GM12891 (cell line): Measurements from ENCODE around the gene UBE2D1.

Source experiments
- DNase-seq: peaks from one replicate; pipeline ENCODE4 v3.0.0; 2011; ENCODE audit warnings: low spot score; ENCODE audit not compliant: insufficient read length
- FAIRE-seq: peaks from 2 replicates; lab custom pipeline; 2011; peaks lifted over from hg19 to GRCh38; lab: Jason Lieb, UNC
- PAX5 ChIP-seq: IDR thresholded peaks from 2 replicates; pipeline ENCODE4 v1.6.1; 2011; ENCODE audit warnings: low read length, moderate library complexity, mild to moderate bottlenecking; ENCODE audit not compliant: insufficient read depth, severe bottlenecking
- POLR2A ChIP-seq: IDR thresholded peaks from 2 replicates; pipeline ENCODE4 v1.6.1; 2011; ENCODE audit warnings: low read depth, low read length, control low read depth
- POLR2AphosphoS5 ChIP-seq: IDR thresholded peaks from 2 replicates; pipeline ENCODE4 v1.6.1; 2011; ENCODE audit warnings: low read depth, low read length, control low read depth
- POU2F2 ChIP-seq: IDR thresholded peaks from 2 replicates; pipeline ENCODE4 v1.6.1; 2011; ENCODE audit warnings: low read depth, mild to moderate bottlenecking, control low read depth, low read length, moderate library complexity
- SPI1 ChIP-seq: IDR thresholded peaks from 2 replicates; pipeline ENCODE4 v1.6.1; 2011; ENCODE audit warnings: low read depth, low read length, control low read depth
- TAF1 ChIP-seq: IDR thresholded peaks from 2 replicates; pipeline ENCODE4 v1.6.1; 2011; ENCODE audit warnings: low read depth, low read length, control low read depth

The UBE2D1 gene

GRCh38 chr10:58335306-58336005 is 650 bp downstream of the UBE2D1 start:
- DNase-seq = no peak
- FAIRE-seq = peak; percentile 74
- TF ChIP-seq POLR2A (no peak), SPI1 (no peak), PAX5 (no peak), POU2F2 (no peak), POLR2AphosphoS5 (no peak), TAF1 (no peak)

DNA sequence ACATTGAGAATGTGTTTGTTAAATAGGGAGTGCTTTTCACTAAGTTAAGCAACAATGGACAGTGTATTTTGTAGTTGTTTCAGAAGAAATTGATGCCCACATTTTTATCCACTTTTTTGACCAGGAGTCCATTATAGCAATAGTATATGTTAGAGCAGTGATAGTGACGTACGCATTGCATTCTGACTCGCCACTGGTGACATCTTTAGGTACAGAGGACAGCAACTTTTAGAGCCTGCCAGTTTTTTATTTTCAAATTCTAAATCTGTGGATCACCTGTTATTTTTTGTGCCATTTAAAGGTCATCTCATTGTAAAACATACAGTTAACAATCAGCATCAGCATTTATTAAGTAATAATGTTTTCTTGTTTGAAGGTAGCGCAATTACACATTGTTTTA is 1.4 kb downstream of the UBE2D1 start:
- FAIRE-seq (no peak), DNase-seq (no peak)
- TF ChIP-seq PAX5 (no peak), POLR2A (no peak), POLR2AphosphoS5 (no peak), SPI1 (no peak), POU2F2 (no peak), TAF1 (no peak)

DNA sequence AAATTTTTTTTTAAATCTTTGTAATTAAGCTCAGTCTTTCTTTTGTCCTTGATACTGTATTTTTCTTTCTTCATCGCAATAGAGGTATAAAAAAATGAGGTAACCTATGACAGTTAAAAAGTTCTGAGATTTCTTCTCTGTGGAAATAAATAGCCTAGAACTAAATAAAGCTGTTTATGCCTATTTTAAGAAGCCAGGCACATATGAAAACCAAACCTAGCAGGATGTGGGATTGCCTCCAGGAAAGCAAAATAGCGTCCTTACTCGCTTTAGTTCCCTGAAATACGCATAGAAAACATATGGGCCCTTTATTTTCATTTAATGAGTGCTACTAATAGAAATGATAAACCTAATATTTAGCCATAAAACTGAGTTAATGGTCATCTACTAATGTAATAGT is 6.6 kb downstream of the UBE2D1 start:
- FAIRE-seq (no peak), DNase-seq (no peak)
- TF ChIP-seq POLR2A (no peak), POLR2AphosphoS5 (no peak), POU2F2 (no peak), PAX5 (no peak), TAF1 (no peak), SPI1 (no peak)

GRCh38 chr10:58341947-58342346 is 7.1 kb downstream of the UBE2D1 start:
- TF ChIP-seq SPI1 (no peak), POU2F2 (no peak), PAX5 (no peak), TAF1 (no peak), POLR2A (no peak), POLR2AphosphoS5 (no peak)
- FAIRE-seq (peak; percentile 79), DNase-seq (no peak)

- no peak for TF ChIP-seq POLR2A
- TF ChIP-seq TAF1 = no peak
- no peak for TF ChIP-seq POLR2AphosphoS5
- TF ChIP-seq POU2F2 = no peak
- no peak for TF ChIP-seq SPI1
- TF ChIP-seq PAX5 = no peak
- no peak for DNase-seq
- no peak for FAIRE-seq
Measured at GRCh38 chr10:58347967-58348366, 13.2 kb downstream of the UBE2D1 start.

DNA sequence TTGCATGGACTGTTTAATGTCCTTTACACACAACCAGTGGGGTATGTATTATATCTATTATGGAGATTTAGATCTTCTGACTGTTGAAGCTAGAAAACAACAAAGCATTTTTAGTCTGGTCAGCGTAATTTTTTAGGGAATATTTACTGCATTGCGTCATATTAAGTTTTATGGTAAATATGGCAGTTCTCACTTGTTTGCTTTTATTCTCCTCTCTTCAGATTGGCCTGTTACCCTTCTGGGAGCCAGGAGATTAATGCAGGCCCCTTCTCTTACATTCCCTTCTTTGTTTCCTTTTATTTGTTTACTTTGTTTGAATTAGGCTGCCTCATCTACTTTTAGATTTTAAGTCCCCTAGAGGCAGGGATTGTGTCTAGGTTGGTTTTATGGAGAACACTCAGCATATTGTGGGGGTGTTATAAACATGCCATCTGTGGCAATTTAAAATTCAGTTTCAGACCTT is 13.8 kb downstream of the UBE2D1 start:
- TF ChIP-seq POLR2A (no peak), POLR2AphosphoS5 (no peak), SPI1 (no peak), POU2F2 (no peak), PAX5 (no peak)
- FAIRE-seq (no peak), DNase-seq (no peak)

- no peak for DNase-seq
- no peak for TF ChIP-seq TAF1
- no peak for TF ChIP-seq PAX5
- no peak for TF ChIP-seq SPI1
- TF ChIP-seq POU2F2 = no peak
- TF ChIP-seq POLR2AphosphoS5 = no peak
- no peak for TF ChIP-seq POLR2A
- FAIRE-seq = peak; percentile 58
Measured at GRCh38 chr10:58350023-58350422, 15.2 kb downstream of the UBE2D1 start.

DNA sequence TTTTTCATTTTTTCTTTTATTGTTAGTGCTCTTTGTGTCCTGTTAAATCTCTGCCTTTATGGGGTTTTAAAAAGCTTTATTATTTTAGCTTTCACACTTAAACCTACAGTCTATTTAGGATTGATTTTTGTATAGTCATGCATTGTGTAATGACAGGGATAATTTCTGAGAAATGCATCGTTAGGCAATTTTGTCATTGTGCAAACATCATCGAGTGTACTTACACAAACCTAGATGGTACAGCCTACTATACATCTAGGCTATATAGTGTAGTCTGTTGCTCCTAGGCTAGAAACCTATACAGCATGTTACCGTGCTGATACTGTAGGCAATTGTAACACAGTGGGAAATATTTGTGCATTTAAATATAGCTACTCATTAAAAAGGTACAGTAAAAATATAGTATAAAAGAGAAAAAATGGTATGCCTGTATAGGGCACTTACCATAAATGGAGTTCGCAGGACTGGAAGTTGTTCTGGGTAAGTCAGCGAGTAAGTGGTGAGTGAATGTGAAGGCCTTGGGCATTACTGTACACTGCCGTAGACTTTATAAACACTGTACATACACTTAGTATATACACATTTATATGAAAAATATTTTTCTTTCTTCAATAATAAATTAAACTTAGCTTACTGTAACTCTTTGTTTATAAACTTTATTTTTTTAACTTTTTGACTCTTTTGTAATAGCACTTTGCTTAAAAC is 16.0 kb downstream of the UBE2D1 start:
- no peak for TF ChIP-seq POLR2AphosphoS5
- TF ChIP-seq POLR2A = no peak
- TF ChIP-seq POU2F2 = no peak
- TF ChIP-seq PAX5 = no peak
- TF ChIP-seq TAF1 = no peak
- no peak for TF ChIP-seq SPI1
- FAIRE-seq = peak; percentile 61
- DNase-seq = no peak

GRCh38 chr10:58351616-58352578 is 17.1 kb downstream of the UBE2D1 start:
- DNase-seq (no peak), FAIRE-seq (peak; percentile 33)
- TF ChIP-seq SPI1 (no peak), POU2F2 (no peak), TAF1 (no peak), PAX5 (no peak), POLR2AphosphoS5 (no peak), POLR2A (no peak)
